ENCODE data around the gene SUDS3. TPM values are rescaled to one million over a fixed set of nuclear protein-coding genes. Genes with fewer than 3 reads are reported as not detected.

The SUDS3 gene
- total RNA-seq, 1 donor: 33.2 TPM

DNA sequence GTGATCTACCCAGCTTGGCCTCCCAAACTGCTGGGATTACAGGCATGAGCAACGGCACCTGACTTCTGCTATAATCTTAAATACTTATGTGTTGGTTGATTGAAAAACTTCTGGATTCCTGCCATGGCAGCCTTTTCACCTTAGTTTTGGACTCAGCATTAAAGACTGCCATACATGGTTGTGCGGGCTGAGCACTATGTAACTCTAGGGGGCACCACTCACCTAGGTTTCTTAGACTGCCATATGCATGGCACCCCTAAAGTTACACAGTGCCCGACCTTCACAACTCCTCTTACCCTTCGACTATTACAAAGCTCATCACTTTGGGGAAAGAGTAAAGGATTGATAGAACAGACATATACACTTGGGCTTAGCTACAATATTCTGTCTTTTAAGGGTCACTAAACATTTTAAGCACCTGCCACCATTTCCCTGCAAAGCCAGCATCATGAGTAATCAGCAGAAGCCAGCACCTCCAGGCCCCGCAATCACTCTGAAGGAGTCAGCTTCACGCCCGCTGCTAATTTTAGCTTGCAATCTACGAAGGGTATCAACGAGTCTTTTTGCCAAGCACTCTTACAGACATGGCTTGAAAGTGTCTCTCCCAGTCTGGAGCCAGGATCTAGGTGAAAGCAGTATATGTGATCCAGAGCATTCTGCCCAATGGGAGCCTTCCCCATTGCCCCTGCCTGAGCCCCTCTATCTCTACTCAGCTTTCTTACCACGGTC lies 59.8 kb downstream of the SUDS3 start:
- H3K4me1 ChIP-seq (ENCODE audit: insufficient read depth, low read length): no peaks in the 10 kb centered on the region
- H3K27me3 ChIP-seq (ENCODE audit: insufficient read depth, low read length): no peaks in the 10 kb centered on the region
- no peak overlapping the region for H3K4me3 ChIP-seq (ENCODE audit: low read length)
- H3K9me3 ChIP-seq (ENCODE audit: low read depth, low read length): no peaks in the 10 kb centered on the region

- Histone ChIP-seq H3K9me3 (ENCODE audit: low read depth, low read length) (no peaks in the 10 kb centered on the region), H3K4me3 (ENCODE audit: low read length) (no peak overlapping the region), H3K27me3 (ENCODE audit: insufficient read depth, low read length) (no peaks in the 10 kb centered on the region), H3K4me1 (ENCODE audit: insufficient read depth, low read length) (no peaks in the 10 kb centered on the region)
Measured at GRCh38 chr12:118436986-118437385, 60.6 kb downstream of the SUDS3 start.

GRCh38 chr12:118439068-118439467 lies 62.7 kb downstream of the SUDS3 start:
- Histone ChIP-seq H3K4me1 (ENCODE audit: insufficient read depth, low read length) (no peaks in the 10 kb centered on the region), H3K27me3 (ENCODE audit: insufficient read depth, low read length) (no peaks in the 10 kb centered on the region), H3K9me3 (ENCODE audit: low read depth, low read length) (no peaks in the 10 kb centered on the region), H3K4me3 (ENCODE audit: low read length) (no peak overlapping the region)

DNA sequence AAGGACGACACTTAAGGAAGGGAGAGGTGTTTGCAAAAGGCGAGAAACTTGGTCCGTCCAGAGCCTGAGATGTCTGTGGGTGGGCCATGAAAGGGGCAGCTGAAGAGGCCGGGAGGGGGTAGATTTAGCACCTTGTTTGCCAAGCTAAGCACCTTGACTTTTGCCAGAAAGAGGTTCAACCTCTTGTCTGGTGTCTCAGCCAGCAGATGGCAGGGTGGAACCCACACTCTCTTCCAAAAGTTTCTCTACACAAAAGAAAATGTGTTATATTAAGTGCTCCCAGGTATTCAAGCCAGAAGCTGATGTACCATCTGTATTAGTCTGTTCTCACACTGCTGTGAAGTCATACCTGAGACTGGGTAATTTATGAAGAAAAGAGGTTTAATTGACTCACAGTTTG lies 69.9 kb downstream of the SUDS3 start:
- no peaks in the 10 kb centered on the region for H3K27me3 ChIP-seq (ENCODE audit: insufficient read depth, low read length)
- H3K4me1 ChIP-seq (ENCODE audit: insufficient read depth, low read length): no peaks in the 10 kb centered on the region
- no peak overlapping the region for H3K4me3 ChIP-seq (ENCODE audit: low read length)
- no peaks in the 10 kb centered on the region for H3K9me3 ChIP-seq (ENCODE audit: low read depth, low read length)

DNA sequence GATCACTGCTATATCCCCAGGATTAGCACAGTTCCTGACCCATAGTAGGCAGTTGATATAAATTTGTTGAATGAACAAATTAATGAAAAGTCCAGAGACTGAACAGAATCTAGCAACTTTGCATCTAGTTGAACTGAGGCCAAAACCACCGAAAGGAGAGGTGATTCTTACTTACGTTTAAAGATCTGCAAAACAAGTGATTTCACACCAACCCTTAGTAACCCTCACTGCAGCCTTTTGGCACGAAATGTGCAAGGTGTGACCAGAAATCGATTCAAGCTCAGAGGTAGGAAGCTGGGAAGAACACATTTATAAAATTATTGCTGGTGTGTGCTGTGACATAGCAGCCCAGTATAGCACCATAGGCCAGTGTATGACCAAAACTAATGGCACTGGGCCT lies 70.8 kb downstream of the SUDS3 start:
- no peaks in the 10 kb centered on the region for H3K9me3 ChIP-seq (ENCODE audit: low read depth, low read length)
- no peaks in the 10 kb centered on the region for H3K4me1 ChIP-seq (ENCODE audit: insufficient read depth, low read length)
- H3K4me3 ChIP-seq (ENCODE audit: low read length): no peak overlapping the region
- no peaks in the 10 kb centered on the region for H3K27me3 ChIP-seq (ENCODE audit: insufficient read depth, low read length)

DNA sequence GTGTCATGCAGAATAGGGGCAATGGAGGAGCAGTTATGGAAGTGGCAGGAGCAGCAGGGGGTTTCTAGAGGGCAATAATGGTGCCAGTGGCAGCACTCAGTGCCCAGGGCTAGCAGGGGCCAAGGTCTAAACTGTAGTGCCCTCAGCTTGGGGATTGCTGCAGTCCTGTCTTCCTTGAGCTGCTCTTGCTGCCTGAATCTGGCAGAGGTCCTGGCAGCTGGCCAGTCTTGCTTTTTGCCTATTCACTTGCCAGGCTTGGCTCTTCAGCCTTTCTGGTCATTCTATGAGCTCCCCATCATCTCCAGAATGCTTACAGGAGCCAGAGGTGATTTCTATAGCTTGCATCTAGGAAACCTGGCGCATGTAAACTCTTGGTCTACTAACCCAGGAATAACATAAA lies 72.0 kb downstream of the SUDS3 start:
- H3K4me1 ChIP-seq (ENCODE audit: insufficient read depth, low read length): no peaks in the 10 kb centered on the region
- no peak overlapping the region for H3K4me3 ChIP-seq (ENCODE audit: low read length)
- H3K9me3 ChIP-seq (ENCODE audit: low read depth, low read length): no peaks in the 10 kb centered on the region
- no peaks in the 10 kb centered on the region for H3K27me3 ChIP-seq (ENCODE audit: insufficient read depth, low read length)

- H3K4me1 ChIP-seq (ENCODE audit: insufficient read depth, low read length): no peaks in the 10 kb centered on the region
- H3K27me3 ChIP-seq (ENCODE audit: insufficient read depth, low read length): no peaks in the 10 kb centered on the region
- no peaks in the 10 kb centered on the region for H3K9me3 ChIP-seq (ENCODE audit: low read depth, low read length)
- no peak overlapping the region for H3K4me3 ChIP-seq (ENCODE audit: low read length)
Measured at GRCh38 chr12:118455327-118455726, 79.0 kb downstream of the SUDS3 start.

DNA sequence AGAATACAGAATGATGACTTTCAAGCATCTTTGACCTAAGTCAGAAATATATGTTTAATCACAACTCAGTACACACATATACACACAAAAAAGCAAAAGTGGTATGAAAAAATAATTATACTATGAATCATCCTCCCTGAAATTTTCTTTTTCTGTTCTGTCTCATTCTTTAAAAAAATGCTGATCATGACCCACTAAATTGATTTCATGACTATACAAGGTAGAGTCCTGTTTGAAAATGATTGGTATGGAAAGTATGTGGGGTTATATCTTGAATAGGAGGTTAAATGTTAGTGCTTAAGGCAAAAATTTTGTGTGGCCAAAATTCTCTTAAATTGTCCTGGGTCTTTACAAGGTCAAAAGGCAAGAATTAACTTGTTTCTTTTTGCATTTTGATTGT lies 80.4 kb downstream of the SUDS3 start:
- Histone ChIP-seq H3K4me3 (ENCODE audit: low read length) (no peak overlapping the region), H3K9me3 (ENCODE audit: low read depth, low read length) (no peaks in the 10 kb centered on the region), H3K4me1 (ENCODE audit: insufficient read depth, low read length) (no peaks in the 10 kb centered on the region), H3K27me3 (ENCODE audit: insufficient read depth, low read length) (no peaks in the 10 kb centered on the region)

- Histone ChIP-seq H3K27me3 (ENCODE audit: insufficient read depth, low read length) (no peaks in the 10 kb centered on the region), H3K4me1 (ENCODE audit: insufficient read depth, low read length) (no peaks in the 10 kb centered on the region), H3K4me3 (ENCODE audit: low read length) (no peak overlapping the region), H3K9me3 (ENCODE audit: low read depth, low read length) (no peaks in the 10 kb centered on the region)
Measured at GRCh38 chr12:118459110-118459509, 82.8 kb downstream of the SUDS3 start.

DNA sequence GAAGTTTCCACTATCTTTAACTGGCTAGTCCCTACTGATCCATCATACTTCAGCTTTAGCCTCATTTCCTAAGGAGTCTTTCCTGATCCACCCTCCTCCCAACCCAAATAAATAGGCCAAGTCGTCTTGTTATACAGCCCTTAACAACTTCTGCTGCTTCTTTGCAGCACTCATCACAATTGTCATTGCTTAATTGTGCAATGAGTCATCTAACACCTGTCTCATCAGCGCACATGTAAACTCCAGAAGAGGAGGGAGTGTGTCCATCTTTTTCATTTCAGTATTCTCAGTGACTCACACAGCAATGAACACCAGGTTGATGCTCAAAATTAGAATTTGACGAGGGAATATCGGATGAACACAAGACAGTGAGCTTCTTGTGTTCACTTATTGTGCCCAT lies 87.3 kb downstream of the SUDS3 start:
- Histone ChIP-seq H3K4me3 (ENCODE audit: low read length) (no peak overlapping the region), H3K4me1 (ENCODE audit: insufficient read depth, low read length) (no peaks in the 10 kb centered on the region), H3K9me3 (ENCODE audit: low read depth, low read length) (no peaks in the 10 kb centered on the region), H3K27me3 (ENCODE audit: insufficient read depth, low read length) (no peaks in the 10 kb centered on the region)

GRCh38 chr12:118465706-118466105 lies 89.4 kb downstream of the SUDS3 start:
- H3K27me3 ChIP-seq (ENCODE audit: insufficient read depth, low read length): no peaks in the 10 kb centered on the region
- no peaks in the 10 kb centered on the region for H3K9me3 ChIP-seq (ENCODE audit: low read depth, low read length)
- H3K4me1 ChIP-seq (ENCODE audit: insufficient read depth, low read length): no peaks in the 10 kb centered on the region
- no peak overlapping the region for H3K4me3 ChIP-seq (ENCODE audit: low read length)

Other genes with a start within 250 kb of the SUDS3 start
- 66.9 TPM for gene PEBP1, start 240.4 kb upstream of the SUDS3 start, total RNA-seq
- 58.6 TPM for gene TAOK3, start 3.6 kb upstream of the SUDS3 start, total RNA-seq